HepG2 (cell line): Measurements from ENCODE around the gene SRY. TPM values are rescaled to one million over a fixed set of nuclear protein-coding genes. Genes with fewer than 3 reads are reported as not detected.

Source experiments
- HNF1A ChIP-seq, 2 experiments: sonication (generic) in 1 of 2; formaldehyde crosslinking in 1 of 2; IDR thresholded peaks; 2 replicates each; pipeline versions ENCODE4 v1.4.0 to v1.6.1; 2016 to 2020; ENCODE audit warnings: borderline replicate concordance in 1 of 2, low read depth in 1 of 2, mild to moderate bottlenecking in 1 of 2, missing genetic modification reagents in 1 of 2
- HNF4A ChIP-seq: sonication (generic); formaldehyde crosslinking; IDR thresholded peaks from 2 replicates; pipeline ENCODE4 v1.4.0; 2020; ENCODE audit warnings: missing genetic modification reagents
- MYNN ChIP-seq: sonication (generic); formaldehyde crosslinking; IDR thresholded peaks from 2 replicates; pipeline ENCODE4 v1.4.0; 2020; ENCODE audit warnings: mild to moderate bottlenecking, low read depth, missing genetic modification reagents
- RBFOX2 ChIP-seq: fragments of 200-400 bp; formaldehyde crosslinking; IDR thresholded peaks from 2 replicates; pipeline ENCODE4 v1.6.1; 2017; ENCODE audit warnings: low read depth, mild to moderate bottlenecking, low read length
- WIZ ChIP-seq: sonication (generic); formaldehyde crosslinking; IDR thresholded peaks from 2 replicates; pipeline ENCODE4 v1.5.1; 2020; ENCODE audit warnings: mild to moderate bottlenecking, missing genetic modification reagents
- ZNF556 ChIP-seq: sonication (generic); formaldehyde crosslinking; IDR thresholded peaks from 2 replicates; pipeline ENCODE4 v1.4.0; 2020; ENCODE audit warnings: mild to moderate bottlenecking, missing genetic modification reagents, borderline replicate concordance
- polyA plus RNA-seq, 8 experiments: library from polyadenylated mRNA; depleted of rRNA in 3 of 8; stranded (reverse) in 7 of 8; unstranded in 1 of 8; fragments of >200 nt; fragmentation: Illumina TruSeq in 4 of 8; extraction: Trizol in 4 of 8; gene quantifications; 2 replicates each; pipeline versions ENCODE4 v1.2.1 to v1.2.3, GENCODE V29; 2011 to 2016; ENCODE audit warnings: low read depth in 4 of 8, missing spikeins in 1 of 8, mixed read lengths in 1 of 8; ENCODE audit not compliant: insufficient read depth in 1 of 8
- total RNA-seq, 5 experiments: library from RNA; depleted of rRNA; stranded (reverse); fragments of >200 nt; fragmentation: Illumina TruSeq; extraction: Trizol; gene quantifications; 2 replicates each; pipeline ENCODE4 v1.2.3, GENCODE V29; 2016; ENCODE audit warnings: low read depth in 1 of 5
- TF ChIP-seq, protein P1 (sequence below): IDR thresholded peaks from 2 replicates; pipeline ENCODE4 v1.6.1; 2016; ENCODE audit warnings: control low read depth

Gene SRY
- total and polyA plus RNA-seq, 2 of the 13 experiments (the other 11 are each of a cell fraction or from before 2014, with no cell fraction given), result 3.4 to 4.7 TPM

GRCh38 chrY:2789756-2790155 lies 2.3 kb upstream of the SRY start (continued):
- TF ChIP-seq, protein P1, sequence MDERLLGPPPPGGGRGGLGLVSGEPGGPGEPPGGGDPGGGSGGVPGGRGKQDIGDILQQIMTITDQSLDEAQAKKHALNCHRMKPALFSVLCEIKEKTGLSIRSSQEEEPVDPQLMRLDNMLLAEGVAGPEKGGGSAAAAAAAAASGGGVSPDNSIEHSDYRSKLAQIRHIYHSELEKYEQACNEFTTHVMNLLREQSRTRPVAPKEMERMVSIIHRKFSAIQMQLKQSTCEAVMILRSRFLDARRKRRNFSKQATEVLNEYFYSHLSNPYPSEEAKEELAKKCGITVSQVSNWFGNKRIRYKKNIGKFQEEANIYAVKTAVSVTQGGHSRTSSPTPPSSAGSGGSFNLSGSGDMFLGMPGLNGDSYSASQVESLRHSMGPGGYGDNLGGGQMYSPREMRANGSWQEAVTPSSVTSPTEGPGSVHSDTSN, result no peak
- TF ChIP-seq MYNN (CRISPR knock-in tag) (no peak), ZNF556 (CRISPR knock-in tag) (no peak), HNF4A (CRISPR knock-in tag) (no peak), HNF1A (IDR thresholded peaks at IDR 0.05; ENCODE audit: low read depth) (no peak), HNF1A (CRISPR knock-in tag; IDR thresholded peaks at IDR 0.05; ENCODE audit: borderline replicate concordance) (no peak), WIZ (CRISPR knock-in tag) (no peak), RBFOX2 (no peak)
- TF ChIP-seq, all 625 proteins: peak for 0
